Left ventricle myocardium inferior (tissue), 1 donor: ENCODE measurements around the gene NPC1. TPM values are rescaled to one million over a fixed set of nuclear protein-coding genes. Genes with fewer than 3 reads are reported as not detected.
A peak's percentile ranks its signal among the peaks of the same experiment; 100 is the strongest.

ENCODE experiments used
- DNase-seq: peaks from one replicate; pipeline ENCODE4 v3.0.0-alpha.2; 2020
- H3K27ac ChIP-seq: fragments of 200-600 bp; replicated peaks from 2 replicates; pipeline ENCODE4 v1.8.0; 2021
- H3K27me3 ChIP-seq: fragments of 200-600 bp; 2 replicates; pipeline ENCODE4 v1.8.0; 2021; ENCODE audit warnings: low read depth
- H3K36me3 ChIP-seq: fragments of 200-600 bp; 2 replicates; pipeline ENCODE4 v1.8.0; 2021
- H3K4me1 ChIP-seq: fragments of 200-600 bp; 2 replicates; pipeline ENCODE4 v1.8.0; 2021
- H3K4me3 ChIP-seq: fragments of 200-600 bp; 2 replicates; pipeline ENCODE4 v1.8.0; 2021; ENCODE audit warnings: mild to moderate bottlenecking, moderate library complexity
- H3K9me3 ChIP-seq: fragments of 200-600 bp; replicated peaks from 2 replicates; pipeline ENCODE4 v1.8.0; 2021
- intact Hi-C: fragments of 100-400 bp; cut with micrococcal nuclease; formaldehyde crosslinking; loops from one replicate; pipeline ENCODE4 v1.11.0; 2022
- total RNA-seq: library from RNA; stranded (reverse); fragmentation: NEBNext Ultra II Directional; extraction: Animal tissue kit (Norgen Biotek cat#: 25700); gene quantifications from one replicate; pipeline ENCODE4 v1.2.1, GENCODE V29; 2021
- TF ChIP-seq, protein P1 (sequence below): fragments of 200-600 bp; IDR thresholded peaks from 2 replicates; pipeline ENCODE4 v1.8.0; 2021; ENCODE audit warnings: antibody characterized with exemption, mild to moderate bottlenecking, borderline replicate concordance
- donor health status: DM: no; HTN: yes; CAD: no; lungs with severe emphysema.

NPC1 gene
- total RNA-seq, 1 donor from 2014 or later = 10.3 TPM

DNA sequence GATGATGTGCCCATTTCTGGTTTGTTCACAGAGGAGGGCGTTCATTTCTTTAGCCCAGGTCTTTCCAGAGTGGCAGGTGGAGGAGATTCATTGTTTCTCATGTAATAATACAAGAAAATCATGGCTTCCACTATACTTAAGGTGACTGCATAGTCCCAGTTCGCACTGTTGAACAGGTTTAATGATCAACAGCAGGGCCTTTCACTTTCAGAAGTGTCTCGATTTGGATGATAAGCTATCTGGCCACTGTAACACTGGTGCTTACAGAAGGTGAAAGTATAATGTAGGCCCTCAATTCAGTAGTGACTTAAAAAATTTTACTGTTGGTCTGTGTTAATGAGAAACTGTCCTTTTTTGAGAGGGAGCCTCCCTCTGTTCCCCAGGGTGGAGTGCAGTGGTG is 81.6 kb downstream of the NPC1 start:
- TF ChIP-seq, protein P1, sequence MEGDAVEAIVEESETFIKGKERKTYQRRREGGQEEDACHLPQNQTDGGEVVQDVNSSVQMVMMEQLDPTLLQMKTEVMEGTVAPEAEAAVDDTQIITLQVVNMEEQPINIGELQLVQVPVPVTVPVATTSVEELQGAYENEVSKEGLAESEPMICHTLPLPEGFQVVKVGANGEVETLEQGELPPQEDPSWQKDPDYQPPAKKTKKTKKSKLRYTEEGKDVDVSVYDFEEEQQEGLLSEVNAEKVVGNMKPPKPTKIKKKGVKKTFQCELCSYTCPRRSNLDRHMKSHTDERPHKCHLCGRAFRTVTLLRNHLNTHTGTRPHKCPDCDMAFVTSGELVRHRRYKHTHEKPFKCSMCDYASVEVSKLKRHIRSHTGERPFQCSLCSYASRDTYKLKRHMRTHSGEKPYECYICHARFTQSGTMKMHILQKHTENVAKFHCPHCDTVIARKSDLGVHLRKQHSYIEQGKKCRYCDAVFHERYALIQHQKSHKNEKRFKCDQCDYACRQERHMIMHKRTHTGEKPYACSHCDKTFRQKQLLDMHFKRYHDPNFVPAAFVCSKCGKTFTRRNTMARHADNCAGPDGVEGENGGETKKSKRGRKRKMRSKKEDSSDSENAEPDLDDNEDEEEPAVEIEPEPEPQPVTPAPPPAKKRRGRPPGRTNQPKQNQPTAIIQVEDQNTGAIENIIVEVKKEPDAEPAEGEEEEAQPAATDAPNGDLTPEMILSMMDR = no peak
- no peak overlapping the region for H3K27ac ChIP-seq
- peaks cover 26% of the 10 kb centered on the region for H3K36me3 ChIP-seq
- no peaks in the 10 kb centered on the region for H3K27me3 ChIP-seq
- no peaks in the 10 kb centered on the region for H3K9me3 ChIP-seq
- intact Hi-C loops = loop anchor here (5.0 kb wide), 1 partner anchor 83 kb away; the partner anchor contains the start of gene NPC1
- H3K4me3 ChIP-seq = peak overlapping the region; percentile 99
- no peak for DNase-seq
- H3K4me1 ChIP-seq = peaks cover 35% of the 10 kb centered on the region

DNA sequence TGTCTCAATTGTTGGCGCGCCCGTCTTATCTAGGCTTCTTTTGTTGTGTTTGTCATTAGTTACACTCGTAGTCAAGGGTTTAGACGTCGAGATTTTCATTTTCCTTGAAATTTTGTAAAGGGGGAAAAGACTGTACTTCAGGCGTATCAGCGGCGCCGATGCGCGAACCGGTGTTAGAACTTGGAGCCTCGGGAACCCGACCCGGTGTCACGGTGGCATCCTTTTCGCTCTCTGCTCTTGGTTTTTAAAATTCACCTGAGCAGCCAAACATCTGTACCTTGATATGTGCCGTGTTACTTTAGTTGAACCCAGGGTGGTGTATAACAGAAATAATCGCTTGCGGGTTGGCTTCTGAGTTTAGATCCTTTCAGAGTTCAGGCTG is 82.4 kb downstream of the NPC1 start:
- TF ChIP-seq, protein P1 = no peak
- Histone ChIP-seq H3K4me3 (peak overlapping the region; percentile 99), H3K4me1 (peaks cover 35% of the 10 kb centered on the region), H3K36me3 (peaks cover 19% of the 10 kb centered on the region), H3K27me3 (no peaks in the 10 kb centered on the region), H3K27ac (peak overlapping the region; percentile 97), H3K9me3 (no peaks in the 10 kb centered on the region)
- intact Hi-C loops = loop anchor here (5.0 kb wide), 1 partner anchor 83 kb away; the partner anchor contains the start of gene NPC1
- DNase-seq = no peak

DNA sequence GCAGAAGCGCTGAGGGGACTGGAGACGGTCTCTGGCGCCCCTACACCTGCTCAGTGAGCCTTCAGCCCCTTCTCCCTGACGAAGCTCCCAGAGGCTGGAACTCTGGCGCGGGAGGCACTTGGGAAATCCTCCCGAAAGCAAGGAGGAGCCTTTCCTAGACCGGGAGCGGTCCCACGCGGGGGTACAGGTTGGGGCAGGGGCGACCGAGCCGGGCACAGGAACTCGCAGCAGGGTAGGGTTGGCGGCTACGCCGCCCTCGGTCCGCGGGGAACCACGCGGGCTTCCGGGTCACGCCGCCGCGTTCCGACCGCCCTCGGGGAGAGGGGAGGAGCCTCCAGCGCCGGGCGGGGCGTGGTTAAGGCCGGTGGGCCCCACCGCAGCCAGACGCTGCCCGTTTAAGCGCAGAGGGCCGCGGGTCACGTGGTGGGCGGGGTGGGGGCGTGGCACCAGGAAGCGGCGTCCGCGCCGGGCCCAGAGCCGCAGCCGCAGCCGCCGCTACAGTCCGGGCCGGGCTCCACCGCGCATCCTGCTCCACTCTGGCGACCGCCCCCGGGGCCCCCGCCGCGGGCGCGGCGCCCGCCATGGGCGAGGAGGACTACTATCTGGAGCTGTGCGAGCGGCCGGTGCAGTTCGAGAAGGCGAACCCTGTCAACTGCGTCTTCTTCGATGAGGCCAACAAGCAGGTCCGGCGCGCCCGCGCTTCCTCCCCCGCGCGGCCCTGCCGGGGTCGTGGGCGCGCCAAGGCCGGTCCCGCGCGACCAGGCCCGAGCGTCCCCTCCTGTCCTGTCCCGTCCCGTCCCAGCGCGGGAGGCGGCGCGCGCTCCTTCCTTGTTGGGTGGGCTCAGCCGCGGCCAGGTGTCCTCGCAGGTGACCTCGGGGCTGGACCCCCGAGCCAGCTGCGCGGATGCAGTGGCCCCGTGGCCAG is 83.0 kb downstream of the NPC1 start, which contains the start of gene RMC1:
TSS of gene RMC1 (plus strand) at position 474 of the 925 bp plus-strand sequence. CDS start at position 582, 108 bp downstream.
- peaks cover 35% of the 10 kb centered on the region for H3K4me1 ChIP-seq
- intact Hi-C loops = loop anchor here (5.0 kb wide), 1 partner anchor 84 kb away; the partner anchor contains the start of gene NPC1

DNA sequence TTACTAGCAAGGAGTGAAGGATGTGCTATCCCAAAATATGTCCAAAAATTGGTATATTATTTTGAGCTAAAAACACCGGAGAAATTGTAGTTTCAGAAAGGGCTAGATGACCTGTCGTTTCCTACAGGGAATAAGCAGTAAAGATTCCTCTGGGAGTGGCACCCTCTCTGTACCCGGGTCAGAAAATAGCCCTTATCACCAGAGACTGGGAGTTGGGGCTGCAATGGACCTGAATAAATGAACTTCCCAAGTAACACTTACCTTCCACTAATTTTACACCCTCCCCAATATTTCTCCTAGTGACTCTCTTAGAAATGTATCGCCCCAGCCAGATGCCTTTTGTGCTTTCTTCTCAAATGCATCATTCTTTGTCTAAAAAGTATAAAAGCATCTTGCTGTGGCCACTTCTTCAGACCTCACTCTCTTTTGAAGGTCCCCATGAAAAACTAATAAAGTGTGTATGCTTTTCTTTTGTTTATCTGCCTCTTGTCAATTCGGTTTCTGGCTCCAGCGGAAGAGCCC is 83.7 kb downstream of the NPC1 start:
- TF ChIP-seq, protein P1 = no peak
- Histone ChIP-seq H3K9me3 (no peaks in the 10 kb centered on the region), H3K36me3 (peaks cover 8% of the 10 kb centered on the region), H3K4me1 (peaks cover 35% of the 10 kb centered on the region), H3K27ac (peak overlapping the region; percentile 97), H3K4me3 (peak overlapping the region; percentile 99), H3K27me3 (no peaks in the 10 kb centered on the region)
- DNase-seq = no peak
- intact Hi-C loops = loop anchor here (5.0 kb wide), 1 partner anchor 85 kb away; the partner anchor contains the start of gene NPC1

More for the DNA sequence above, 83.0 kb downstream of the NPC1 start, which contains the start of gene RMC1:
- no peaks in the 10 kb centered on the region for H3K27me3 ChIP-seq
- no peaks in the 10 kb centered on the region for H3K9me3 ChIP-seq
- peak within 1 kb of the TSS; percentile 97 for H3K27ac ChIP-seq
- peak within 1 kb of the TSS; percentile 99 for H3K4me3 ChIP-seq
- peaks cover 14% of the 10 kb centered on the region for H3K36me3 ChIP-seq
- DNase-seq = peak; percentile 98
- TF ChIP-seq, protein P1 = peak; percentile 31

DNA sequence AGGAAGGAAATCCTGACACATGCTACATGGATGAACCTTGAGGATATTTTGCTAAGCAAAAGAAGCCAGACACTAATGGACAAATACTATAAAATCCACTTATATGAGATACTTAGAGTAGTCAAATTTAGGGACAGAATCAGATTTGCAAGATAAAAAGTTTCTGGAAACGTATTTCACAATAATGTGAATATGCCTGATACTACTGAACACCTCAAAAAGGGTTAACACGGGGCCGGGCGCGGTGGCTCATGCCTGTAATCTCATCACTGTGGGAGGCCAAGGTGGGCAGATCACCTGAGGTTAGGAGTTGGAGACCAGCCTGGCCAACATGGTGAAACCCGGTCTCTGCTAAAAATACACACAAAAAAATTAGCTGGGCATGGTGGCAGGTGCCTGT is 84.7 kb downstream of the NPC1 start:
- intact Hi-C loops = loop anchor here (5.0 kb wide), 1 partner anchor 86 kb away; the partner anchor contains the start of gene NPC1
- TF ChIP-seq, protein P1 = no peak
- Histone ChIP-seq H3K4me3 (no peak overlapping the region), H3K36me3 (no peaks in the 10 kb centered on the region), H3K27me3 (no peaks in the 10 kb centered on the region), H3K27ac (no peak overlapping the region), H3K9me3 (no peaks in the 10 kb centered on the region), H3K4me1 (peaks cover 35% of the 10 kb centered on the region)
- DNase-seq = no peak
